K562 (cell line): ENCODE results near the gene NF2. TPM values are rescaled to one million over a fixed set of nuclear protein-coding genes. Genes with fewer than 3 reads are reported as not detected.

ENCODE experiments used
- ATAC-seq: fragments of 200-7000 bp; cut with Tn5 transposase; 3 replicates; pipeline ENCODE4 v1.9.1; 2020; ENCODE audit warnings: moderate library complexity
- BruUV-seq: library from RNA; stranded (reverse); fragments of 400-500 nt; replicated peaks from 2 replicates; lab custom pipeline; 2021; lab: Mats Ljungman, UMichigan
- CTCF ChIA-PET: fragments of 300-600 bp; formaldehyde crosslinking; extraction: SDS; loops from one replicate; lab custom pipeline; 2021; ENCODE audit warnings: low intra/inter-chr PET ratio; lab: Yijun Ruan, JAX
- POLR2A ChIA-PET: fragments of 300-600, 350-650 bp; sonication (Branson Sonifier 250); formaldehyde crosslinking; extraction: SDS; loops from one replicate; lab custom pipeline; 2021; ENCODE audit warnings: antibody characterized with exemption, inconsistent platforms; lab: Yijun Ruan, JAX
- DNase-seq, 4 experiments: peaks; one replicate each; pipeline versions ENCODE4 v3.0.0 to v3.0.0-alpha.2; 2011 to 2018; ENCODE audit warnings: low spot score in 3 of 4, mixed read lengths in 3 of 4; ENCODE audit errors: extremely low read depth in 1 of 4
- FAIRE-seq: peaks from 2 replicates; lab custom pipeline; 2011; peaks lifted over from hg19 to GRCh38; lab: Jason Lieb, UNC
- H2AFZ ChIP-seq: 2 replicates; pipeline ENCODE4 v1.6.0; 2011; ENCODE audit warnings: low read depth, low read length, control low read depth, inconsistent platforms
- H3K27ac ChIP-seq: fragments of 200-600 bp; 3 replicates; pipeline ENCODE4 v1.8.0; 2011; ENCODE audit warnings: low read depth, mild to moderate bottlenecking, control low read depth, inconsistent platforms, low read length, moderate library complexity, mixed read lengths; ENCODE audit errors: extremely low read depth
- H3K27me3 ChIP-seq, 2 experiments: fragments of 300-600 bp in 1 of 2; 2 replicates in 1 of 2; 3 replicates in 1 of 2; pipeline versions ENCODE4 v1.6.0 to v1.8.0; 2011; ENCODE audit warnings: inconsistent platforms in 2 of 2, low read length in 2 of 2, mild to moderate bottlenecking in 1 of 2, mixed read lengths in 1 of 2, moderate library complexity in 1 of 2; ENCODE audit not compliant: control insufficient read depth in 2 of 2, insufficient read depth in 2 of 2
- H3K36me3 ChIP-seq: fragments of 300-600 bp; 3 replicates; pipeline ENCODE4 v1.8.0; 2011; ENCODE audit warnings: mild to moderate bottlenecking, low read length, inconsistent platforms; ENCODE audit not compliant: control insufficient read depth, insufficient read depth
- H3K4me1 ChIP-seq, 2 experiments: fragments of 200-600 bp in 1 of 2; replicated peaks in 1 of 2; 2 replicates in 1 of 2; 3 replicates in 1 of 2; pipeline versions ENCODE4 v1.5.1 to v1.8.0; 2011; ENCODE audit warnings: inconsistent platforms in 2 of 2, low read length in 2 of 2, mild to moderate bottlenecking in 1 of 2, mixed read lengths in 1 of 2, moderate library complexity in 1 of 2; ENCODE audit not compliant: control insufficient read depth in 2 of 2, insufficient read depth in 2 of 2
- H3K4me2 ChIP-seq: 2 replicates; pipeline ENCODE4 v1.6.1; 2011; ENCODE audit warnings: low read length, control low read depth, inconsistent platforms, mixed read lengths; ENCODE audit not compliant: insufficient read depth
- H3K4me3 ChIP-seq: fragments of 200-600 bp; sonication (generic), shearing (Covaris generic); 2 replicates; pipeline ENCODE4 v1.5.1; 2016; ENCODE audit warnings: control low read depth, inconsistent platforms
- H3K79me2 ChIP-seq: fragments of 200-600 bp; 3 replicates; pipeline ENCODE4 v1.8.0; 2011; ENCODE audit warnings: low read length, inconsistent platforms; ENCODE audit not compliant: control insufficient read depth, insufficient read depth
- H3K9ac ChIP-seq, 2 experiments: 2 replicates each; pipeline versions ENCODE4 v1.6.0 to v1.6.1; 2011; ENCODE audit warnings: low read depth in 2 of 2, low read length in 2 of 2, control low read depth in 1 of 2, inconsistent platforms in 1 of 2, mild to moderate bottlenecking in 1 of 2, mixed read lengths in 1 of 2; ENCODE audit not compliant: insufficient read depth in 1 of 2
- H3K9me1 ChIP-seq: one replicate; pipeline ENCODE4 v1.6.0; 2011; ENCODE audit warnings: inconsistent platforms, mild to moderate bottlenecking, low read length, moderate library complexity; ENCODE audit not compliant: control insufficient read depth, insufficient read depth
- H3K9me3 ChIP-seq: replicated peaks from 2 replicates; pipeline ENCODE4 v1.5.1; 2011; ENCODE audit warnings: low read depth, low read length, inconsistent platforms; ENCODE audit not compliant: control insufficient read depth, insufficient read depth
- H4K20me1 ChIP-seq: replicated peaks from 2 replicates; pipeline ENCODE4 v1.6.1; 2011; ENCODE audit warnings: low read length, inconsistent platforms, mixed read lengths; ENCODE audit not compliant: control insufficient read depth, insufficient read depth
- ARHGAP35 ChIP-seq: fragments of 450-650 bp; IDR thresholded peaks from 2 replicates; pipeline ENCODE4 v1.6.1; 2018; ENCODE audit not compliant: partially characterized antibody
- DPF2 ChIP-seq: fragments of 450-650 bp; IDR thresholded peaks from 2 replicates; pipeline ENCODE4 v1.6.1; 2016
- MCM3 ChIP-seq: fragments of 450-650 bp; IDR thresholded peaks from 2 replicates; pipeline ENCODE4 v1.6.1; 2016
- MYC ChIP-seq, 2 experiments: fragments of 250-450 bp in 1 of 2; sonication (Bioruptor Pico) in 1 of 2; IDR thresholded peaks; 2 replicates each; pipeline versions ENCODE4 v1.5.1 to v1.6.1; 2012 to 2021; ENCODE audit warnings: low read depth in 2 of 2, borderline replicate concordance in 1 of 2, improper control_type of control experiment in 1 of 2, low read length in 1 of 2, mild to moderate bottlenecking in 1 of 2, moderate library complexity in 1 of 2
- POLR2AphosphoS5 ChIP-seq: IDR thresholded peaks from 2 replicates; pipeline ENCODE4 v1.6.1; 2011; ENCODE audit warnings: mild to moderate bottlenecking, low read depth, low read length, moderate library complexity; ENCODE audit not compliant: control insufficient read depth, insufficient read depth
- SMARCA4 ChIP-seq: fragments of 450-650 bp; IDR thresholded peaks from 2 replicates; pipeline ENCODE4 v1.6.1; 2016
- TEAD4 ChIP-seq, 2 experiments: sonication (generic) in 1 of 2; formaldehyde crosslinking in 1 of 2; IDR thresholded peaks; 2 replicates each; pipeline versions ENCODE4 v1.6.1 to v1.8.0; 2012 to 2022; ENCODE audit warnings: borderline replicate concordance in 1 of 2, inconsistent platforms in 1 of 2, low read length in 1 of 2, mild to moderate bottlenecking in 1 of 2, missing genetic modification reagents in 1 of 2
- TSC22D4 ChIP-seq: fragments of 450-650 bp; IDR thresholded peaks from 2 replicates; pipeline ENCODE4 v1.6.1; 2016; ENCODE audit warnings: missing genetic modification characterization, missing biosample characterization, control low read depth
- ZNF174 ChIP-seq: fragments of 250-450 bp; sonication (Bioruptor Pico); IDR thresholded peaks from 2 replicates; pipeline ENCODE4 v1.4.0; 2020; ENCODE audit warnings: mild to moderate bottlenecking
- ZNF431 ChIP-seq: sonication (generic); formaldehyde crosslinking; IDR thresholded peaks from 2 replicates; pipeline ENCODE4 v1.8.0; 2022; ENCODE audit warnings: mild to moderate bottlenecking, missing genetic modification reagents
- ZZZ3 ChIP-seq: fragments of 450-650 bp; IDR thresholded peaks from 2 replicates; pipeline ENCODE4 v1.6.1; 2016; ENCODE audit warnings: antibody characterized with exemption, mild to moderate bottlenecking, moderate library complexity
- WGBS: fragments of 100-300 bp; shearing (Covaris generic); methylation state at CpG from one replicate; pipeline ENCODE4 v1.1.6; 2016; ENCODE audit warnings: low coverage, mixed read lengths; ENCODE audit not compliant: insufficient coverage; ENCODE audit errors: missing lambda C conversion rate; 5-methylcytosine and 5-hydroxymethylcytosine counted together
- in situ Hi-C: fragments of 300-500 bp; cut with MboI; formaldehyde crosslinking; loops from 4 replicates; pipeline ENCODE4 v1.15.0; 2018; ENCODE audit warnings: inconsistent platforms, mixed read lengths
- intact Hi-C: fragments of 100-400 bp; cut with micrococcal nuclease; formaldehyde crosslinking; loops from 2 replicates; pipeline ENCODE4 v1.14.2; 2022
- polyA plus RNA-seq, 8 experiments: library from polyadenylated mRNA; depleted of rRNA in 4 of 8; stranded (reverse) in 5 of 8; unstranded in 3 of 8; fragments of >200 nt; fragmentation: Nextera tagmentation in 2 of 8; fragmentation: Illumina TruSeq in 1 of 8; extraction: Ambion mirVana in 2 of 8; extraction: Trizol in 1 of 8; gene quantifications; 2 replicates each; pipeline versions ENCODE4 v1.2.1 to v1.2.3, GENCODE V29; 2011 to 2014; ENCODE audit warnings: inconsistent platforms in 1 of 8, missing spikeins in 1 of 8
- total RNA-seq, 7 experiments: library from RNA; depleted of rRNA in 6 of 7; stranded (reverse); fragments of >200 nt in 6 of 7; fragmentation: Illumina TruSeq in 2 of 7; extraction: Trizol in 2 of 7; gene quantifications; 2 replicates each; pipeline versions ENCODE4 v1.2.1 to v1.2.3, GENCODE V29; 2011 to 2021; ENCODE audit warnings: low replicate concordance in 1 of 7
- TF ChIP-seq, protein P1 (sequence below): fragments of 450-650 bp; IDR thresholded peaks from 2 replicates; pipeline ENCODE4 v1.6.1; 2016; ENCODE audit warnings: mild to moderate bottlenecking, moderate library complexity

The NF2 gene
- total and polyA plus RNA-seq, 9 of the 15 experiments (the other 6 are each of a cell fraction or from before 2014, with no cell fraction given), result 2.2 to 32.5 (median 15.2) TPM

DNA sequence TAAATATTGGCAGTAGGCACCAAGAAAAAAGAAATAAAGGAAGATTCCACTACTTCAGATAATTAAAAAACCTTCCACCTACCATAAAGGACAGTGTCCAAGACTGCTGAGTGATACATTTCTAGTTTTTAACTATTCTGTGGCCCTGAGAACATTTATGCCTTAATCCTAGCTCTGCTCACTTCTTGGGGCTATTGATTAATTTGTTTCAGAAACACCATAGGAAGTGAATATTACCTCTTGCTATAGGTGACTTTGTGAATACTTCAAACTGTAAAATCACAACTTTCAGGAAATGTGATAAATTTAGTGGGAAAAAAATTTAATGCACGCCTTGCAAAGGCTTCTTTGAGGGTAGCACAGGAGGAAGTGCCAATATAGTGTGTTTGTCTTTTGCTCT, 35.2 kb downstream of the NF2 start:
- peaks cover 0 to 3% of the 10 kb centered on the region in 2 experiments; a peak in 2 of 5 replicates for H3K4me1 ChIP-seq
- no peaks in the 10 kb centered on the region for H3K9me1 ChIP-seq
- in situ Hi-C loops (no loop called here), intact Hi-C loops (no loop called here)
- H3K9me3 ChIP-seq, result no peaks in the 10 kb centered on the region
- H3K27ac ChIP-seq, result no peak overlapping the region
- H3K4me3 ChIP-seq, result no peak overlapping the region
- no peak overlapping the region for H2AFZ ChIP-seq
- no peak overlapping the region for H3K9ac ChIP-seq
- no peaks in the 10 kb centered on the region for H3K27me3 ChIP-seq
- ATAC-seq, result no peak
- 86% methylated on average over 1 of the region's 1 CpG for WGBS
- no TSS peak for BruUV-seq
- POLR2A ChIA-PET, result no interaction called here
- CTCF ChIA-PET, result no interaction called here
- H3K36me3 ChIP-seq, result peaks cover 42% of the 10 kb centered on the region; the same call in 2 of the 3 replicates
- no peak for DNase-seq
- peaks cover 28% of the 10 kb centered on the region for H3K79me2 ChIP-seq
- FAIRE-seq, result no peak
- no peak overlapping the region for H3K4me2 ChIP-seq
- H4K20me1 ChIP-seq, result peaks cover 6% of the 10 kb centered on the region; the same call in 1 of the 2 replicates
- no peak for TF ChIP-seq ZZZ3
- TF ChIP-seq ARHGAP35, result no peak
- no peak for TF ChIP-seq ZNF431 (CRISPR knock-in tag)
- no peak for TF ChIP-seq TEAD4 (IDR thresholded peaks at IDR 0.05; ENCODE audit: low read length)
- no peak for TF ChIP-seq TEAD4 (CRISPR knock-in tag; IDR thresholded peaks at IDR 0.05; ENCODE audit: borderline replicate concordance)
- TF ChIP-seq, protein P1, sequence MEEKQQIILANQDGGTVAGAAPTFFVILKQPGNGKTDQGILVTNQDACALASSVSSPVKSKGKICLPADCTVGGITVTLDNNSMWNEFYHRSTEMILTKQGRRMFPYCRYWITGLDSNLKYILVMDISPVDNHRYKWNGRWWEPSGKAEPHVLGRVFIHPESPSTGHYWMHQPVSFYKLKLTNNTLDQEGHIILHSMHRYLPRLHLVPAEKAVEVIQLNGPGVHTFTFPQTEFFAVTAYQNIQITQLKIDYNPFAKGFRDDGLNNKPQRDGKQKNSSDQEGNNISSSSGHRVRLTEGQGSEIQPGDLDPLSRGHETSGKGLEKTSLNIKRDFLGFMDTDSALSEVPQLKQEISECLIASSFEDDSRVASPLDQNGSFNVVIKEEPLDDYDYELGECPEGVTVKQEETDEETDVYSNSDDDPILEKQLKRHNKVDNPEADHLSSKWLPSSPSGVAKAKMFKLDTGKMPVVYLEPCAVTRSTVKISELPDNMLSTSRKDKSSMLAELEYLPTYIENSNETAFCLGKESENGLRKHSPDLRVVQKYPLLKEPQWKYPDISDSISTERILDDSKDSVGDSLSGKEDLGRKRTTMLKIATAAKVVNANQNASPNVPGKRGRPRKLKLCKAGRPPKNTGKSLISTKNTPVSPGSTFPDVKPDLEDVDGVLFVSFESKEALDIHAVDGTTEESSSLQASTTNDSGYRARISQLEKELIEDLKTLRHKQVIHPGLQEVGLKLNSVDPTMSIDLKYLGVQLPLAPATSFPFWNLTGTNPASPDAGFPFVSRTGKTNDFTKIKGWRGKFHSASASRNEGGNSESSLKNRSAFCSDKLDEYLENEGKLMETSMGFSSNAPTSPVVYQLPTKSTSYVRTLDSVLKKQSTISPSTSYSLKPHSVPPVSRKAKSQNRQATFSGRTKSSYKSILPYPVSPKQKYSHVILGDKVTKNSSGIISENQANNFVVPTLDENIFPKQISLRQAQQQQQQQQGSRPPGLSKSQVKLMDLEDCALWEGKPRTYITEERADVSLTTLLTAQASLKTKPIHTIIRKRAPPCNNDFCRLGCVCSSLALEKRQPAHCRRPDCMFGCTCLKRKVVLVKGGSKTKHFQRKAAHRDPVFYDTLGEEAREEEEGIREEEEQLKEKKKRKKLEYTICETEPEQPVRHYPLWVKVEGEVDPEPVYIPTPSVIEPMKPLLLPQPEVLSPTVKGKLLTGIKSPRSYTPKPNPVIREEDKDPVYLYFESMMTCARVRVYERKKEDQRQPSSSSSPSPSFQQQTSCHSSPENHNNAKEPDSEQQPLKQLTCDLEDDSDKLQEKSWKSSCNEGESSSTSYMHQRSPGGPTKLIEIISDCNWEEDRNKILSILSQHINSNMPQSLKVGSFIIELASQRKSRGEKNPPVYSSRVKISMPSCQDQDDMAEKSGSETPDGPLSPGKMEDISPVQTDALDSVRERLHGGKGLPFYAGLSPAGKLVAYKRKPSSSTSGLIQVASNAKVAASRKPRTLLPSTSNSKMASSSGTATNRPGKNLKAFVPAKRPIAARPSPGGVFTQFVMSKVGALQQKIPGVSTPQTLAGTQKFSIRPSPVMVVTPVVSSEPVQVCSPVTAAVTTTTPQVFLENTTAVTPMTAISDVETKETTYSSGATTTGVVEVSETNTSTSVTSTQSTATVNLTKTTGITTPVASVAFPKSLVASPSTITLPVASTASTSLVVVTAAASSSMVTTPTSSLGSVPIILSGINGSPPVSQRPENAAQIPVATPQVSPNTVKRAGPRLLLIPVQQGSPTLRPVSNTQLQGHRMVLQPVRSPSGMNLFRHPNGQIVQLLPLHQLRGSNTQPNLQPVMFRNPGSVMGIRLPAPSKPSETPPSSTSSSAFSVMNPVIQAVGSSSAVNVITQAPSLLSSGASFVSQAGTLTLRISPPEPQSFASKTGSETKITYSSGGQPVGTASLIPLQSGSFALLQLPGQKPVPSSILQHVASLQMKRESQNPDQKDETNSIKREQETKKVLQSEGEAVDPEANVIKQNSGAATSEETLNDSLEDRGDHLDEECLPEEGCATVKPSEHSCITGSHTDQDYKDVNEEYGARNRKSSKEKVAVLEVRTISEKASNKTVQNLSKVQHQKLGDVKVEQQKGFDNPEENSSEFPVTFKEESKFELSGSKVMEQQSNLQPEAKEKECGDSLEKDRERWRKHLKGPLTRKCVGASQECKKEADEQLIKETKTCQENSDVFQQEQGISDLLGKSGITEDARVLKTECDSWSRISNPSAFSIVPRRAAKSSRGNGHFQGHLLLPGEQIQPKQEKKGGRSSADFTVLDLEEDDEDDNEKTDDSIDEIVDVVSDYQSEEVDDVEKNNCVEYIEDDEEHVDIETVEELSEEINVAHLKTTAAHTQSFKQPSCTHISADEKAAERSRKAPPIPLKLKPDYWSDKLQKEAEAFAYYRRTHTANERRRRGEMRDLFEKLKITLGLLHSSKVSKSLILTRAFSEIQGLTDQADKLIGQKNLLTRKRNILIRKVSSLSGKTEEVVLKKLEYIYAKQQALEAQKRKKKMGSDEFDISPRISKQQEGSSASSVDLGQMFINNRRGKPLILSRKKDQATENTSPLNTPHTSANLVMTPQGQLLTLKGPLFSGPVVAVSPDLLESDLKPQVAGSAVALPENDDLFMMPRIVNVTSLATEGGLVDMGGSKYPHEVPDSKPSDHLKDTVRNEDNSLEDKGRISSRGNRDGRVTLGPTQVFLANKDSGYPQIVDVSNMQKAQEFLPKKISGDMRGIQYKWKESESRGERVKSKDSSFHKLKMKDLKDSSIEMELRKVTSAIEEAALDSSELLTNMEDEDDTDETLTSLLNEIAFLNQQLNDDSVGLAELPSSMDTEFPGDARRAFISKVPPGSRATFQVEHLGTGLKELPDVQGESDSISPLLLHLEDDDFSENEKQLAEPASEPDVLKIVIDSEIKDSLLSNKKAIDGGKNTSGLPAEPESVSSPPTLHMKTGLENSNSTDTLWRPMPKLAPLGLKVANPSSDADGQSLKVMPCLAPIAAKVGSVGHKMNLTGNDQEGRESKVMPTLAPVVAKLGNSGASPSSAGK, result no peak
- no peak for TF ChIP-seq ZNF174 (CRISPR knock-in tag)
- TF ChIP-seq POLR2AphosphoS5, result no peak
- TF ChIP-seq MCM3, result no peak
- TF ChIP-seq SMARCA4, result no peak
- TF ChIP-seq DPF2, result no peak
- TF ChIP-seq TSC22D4 (tag), result no peak
- TF ChIP-seq MYC (IDR thresholded peaks at IDR 0.05; ENCODE audit: low read depth, low read length), result no peak
- no peak for TF ChIP-seq MYC (CRISPR knock-in tag; IDR thresholded peaks at IDR 0.05; ENCODE audit: borderline replicate concordance, low read depth)
